Activated CD4-positive, CD25-positive, alpha-beta regulatory T cell treated with anti-CD3 and anti-CD28 coated beads, Interleukin-2, amount 50 U/mL, for 24 hours (primary cell): ENCODE data around the gene CLCA4.
A peak's percentile ranks its signal among the peaks of the same experiment; 100 is the strongest.

ENCODE experiments used
- ATAC-seq, 2 donors: fragments of 150-1000 bp; cut with Tn5 transposase; one replicate each; pipeline ENCODE4 v1.10.0; 2021; ENCODE audit warnings: mild to moderate bottlenecking in 1 of 2, moderate library complexity in 1 of 2

The CLCA4 gene

GRCh38 chr1:86546787-86547221 lies at the start of gene CLCA4:
TSS of gene CLCA4 (plus strand) at chr1:86547078. CDS start at chr1:86547120, 42 bp downstream.
- no peak for ATAC-seq

- no peak for ATAC-seq
Observed at GRCh38 chr1:86498281-86498680, 48.6 kb upstream of the CLCA4 start.

- peak; percentile 45 to 51 for ATAC-seq
Observed at GRCh38 chr1:86499987-86500593, 46.8 kb upstream of the CLCA4 start.

- ATAC-seq, result no peak
Observed at GRCh38 chr1:86500714-86501113, 46.2 kb upstream of the CLCA4 start.

- ATAC-seq, result peak; percentile 38 to 68
Observed at GRCh38 chr1:86502125-86502646, 44.7 kb upstream of the CLCA4 start.

- peak in 1 of 2 donors; percentile 39 for ATAC-seq
Observed at GRCh38 chr1:86502721-86503405, 44.0 kb upstream of the CLCA4 start.

- no peak for ATAC-seq
Observed at GRCh38 chr1:86503406-86504136, 43.3 kb upstream of the CLCA4 start.

- no peak for ATAC-seq
Observed at GRCh38 chr1:86504137-86504479, 42.8 kb upstream of the CLCA4 start.

- no peak for ATAC-seq
Observed at GRCh38 chr1:86504895-86505563, 41.8 kb upstream of the CLCA4 start.

- ATAC-seq, result no peak
Observed at GRCh38 chr1:86505564-86505902, 41.3 kb upstream of the CLCA4 start.

- ATAC-seq, result peak in 1 of 2 donors; percentile 28
Observed at GRCh38 chr1:86507935-86508582, 38.8 kb upstream of the CLCA4 start.

- no peak for ATAC-seq
Observed at GRCh38 chr1:86508583-86508969, 38.3 kb upstream of the CLCA4 start.

GRCh38 chr1:86515597-86515996 lies 31.3 kb upstream of the CLCA4 start:
- ATAC-seq, result no peak

GRCh38 chr1:86516335-86516734 lies 30.5 kb upstream of the CLCA4 start:
- ATAC-seq, result no peak

GRCh38 chr1:86517336-86517735 lies 29.5 kb upstream of the CLCA4 start:
- no peak for ATAC-seq

- ATAC-seq, result no peak
Observed at GRCh38 chr1:86520789-86521521, 25.9 kb upstream of the CLCA4 start.

GRCh38 chr1:86521522-86521891 lies 25.4 kb upstream of the CLCA4 start:
- ATAC-seq, result no peak

- no peak for ATAC-seq
Observed at GRCh38 chr1:86522240-86522639, 24.6 kb upstream of the CLCA4 start.

- no peak for ATAC-seq
Observed at GRCh38 chr1:86523670-86524354, 23.1 kb upstream of the CLCA4 start.

GRCh38 chr1:86527306-86527705 lies 19.6 kb upstream of the CLCA4 start:
- no peak for ATAC-seq

- ATAC-seq, result no peak
Observed at GRCh38 chr1:86530211-86530845, 16.6 kb upstream of the CLCA4 start.
